ENCODE results near the gene MUC2. TPM values are rescaled to one million over a fixed set of nuclear protein-coding genes. Genes with fewer than 3 reads are reported as not detected.

MUC2 gene
- total RNA-seq, 1 donor from 2014 or later: 1.8 TPM

GRCh38 chr11:1087961-1088926, 13.6 kb downstream of the MUC2 start:
- no peak for DNase-seq

DNA sequence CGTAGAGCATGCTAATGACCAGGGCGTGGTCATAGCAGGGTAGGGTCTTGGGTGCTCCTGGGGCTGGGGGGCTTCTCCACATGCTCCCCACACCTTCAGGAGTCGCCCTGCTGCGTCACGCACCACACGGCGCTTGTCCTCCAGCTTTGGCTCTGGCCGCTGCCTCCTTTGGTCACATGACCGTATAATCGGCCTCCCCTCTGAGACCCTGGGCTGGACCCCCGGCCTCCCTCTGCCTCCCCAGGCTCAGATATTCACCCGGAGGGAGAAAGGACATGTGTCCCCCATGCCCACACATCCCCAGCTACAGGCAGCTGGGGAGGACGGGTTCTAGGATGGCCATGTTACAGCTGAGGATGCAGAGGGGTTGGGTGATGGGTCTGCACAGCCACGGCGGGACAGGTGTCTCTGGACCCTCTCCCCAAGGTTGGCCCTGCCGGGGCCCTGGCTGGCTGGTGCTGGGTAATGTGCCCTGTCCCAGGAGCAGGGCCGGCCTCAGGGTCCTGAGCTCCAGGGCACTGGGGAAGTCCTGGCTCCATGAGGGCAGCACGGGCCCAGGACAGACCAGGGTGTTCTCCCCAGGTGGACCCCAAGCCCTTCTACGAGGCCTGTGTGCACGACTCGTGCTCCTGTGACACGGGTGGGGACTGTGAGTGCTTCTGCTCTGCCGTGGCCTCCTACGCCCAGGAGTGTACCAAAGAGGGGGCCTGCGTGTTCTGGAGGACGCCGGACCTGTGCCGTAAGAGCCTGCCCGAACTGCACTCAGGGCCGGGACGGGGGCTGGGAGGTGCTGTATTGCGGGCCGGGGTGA, 14.5 kb downstream of the MUC2 start:
- no peak for DNase-seq

DNA sequence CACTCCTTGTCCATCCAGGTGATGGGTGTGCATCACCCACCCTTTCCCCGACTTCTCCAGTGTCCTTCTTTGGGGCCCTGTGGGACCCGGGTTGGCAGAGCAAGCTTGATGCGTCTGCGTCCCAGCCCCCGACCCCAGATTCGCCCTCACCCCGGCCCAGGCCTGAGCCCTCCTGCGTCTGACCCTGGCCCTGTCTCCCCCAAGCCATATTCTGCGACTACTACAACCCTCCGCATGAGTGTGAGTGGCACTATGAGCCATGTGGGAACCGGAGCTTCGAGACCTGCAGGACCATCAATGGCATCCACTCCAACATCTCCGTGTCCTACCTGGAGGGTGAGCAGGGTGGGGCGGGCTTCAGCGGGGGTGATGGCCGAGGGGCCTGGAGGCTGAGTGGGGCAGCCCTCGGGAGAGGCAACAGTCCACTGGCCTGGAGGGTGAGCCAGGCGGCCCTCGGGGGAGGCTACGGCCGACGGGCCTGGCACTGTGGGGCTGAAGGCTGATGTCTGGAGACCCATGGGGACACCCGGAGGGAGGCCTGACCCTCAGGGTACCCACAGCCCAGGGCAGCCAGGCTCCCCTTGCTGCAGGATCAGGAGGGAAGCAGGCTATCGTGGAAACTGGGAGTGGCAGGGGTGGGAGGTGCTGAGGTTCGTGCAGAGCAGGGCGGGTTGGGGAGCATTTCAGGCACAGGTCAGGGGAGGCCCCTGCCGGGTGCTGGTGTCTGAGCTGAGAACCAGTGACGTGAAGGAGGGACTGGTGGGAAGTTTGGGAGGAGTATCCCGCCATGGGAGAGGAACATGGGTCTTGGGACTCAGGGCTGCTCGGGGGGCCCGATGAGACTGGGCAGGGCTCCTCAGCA, 15.3 kb downstream of the MUC2 start:
- no peak for DNase-seq

DNA sequence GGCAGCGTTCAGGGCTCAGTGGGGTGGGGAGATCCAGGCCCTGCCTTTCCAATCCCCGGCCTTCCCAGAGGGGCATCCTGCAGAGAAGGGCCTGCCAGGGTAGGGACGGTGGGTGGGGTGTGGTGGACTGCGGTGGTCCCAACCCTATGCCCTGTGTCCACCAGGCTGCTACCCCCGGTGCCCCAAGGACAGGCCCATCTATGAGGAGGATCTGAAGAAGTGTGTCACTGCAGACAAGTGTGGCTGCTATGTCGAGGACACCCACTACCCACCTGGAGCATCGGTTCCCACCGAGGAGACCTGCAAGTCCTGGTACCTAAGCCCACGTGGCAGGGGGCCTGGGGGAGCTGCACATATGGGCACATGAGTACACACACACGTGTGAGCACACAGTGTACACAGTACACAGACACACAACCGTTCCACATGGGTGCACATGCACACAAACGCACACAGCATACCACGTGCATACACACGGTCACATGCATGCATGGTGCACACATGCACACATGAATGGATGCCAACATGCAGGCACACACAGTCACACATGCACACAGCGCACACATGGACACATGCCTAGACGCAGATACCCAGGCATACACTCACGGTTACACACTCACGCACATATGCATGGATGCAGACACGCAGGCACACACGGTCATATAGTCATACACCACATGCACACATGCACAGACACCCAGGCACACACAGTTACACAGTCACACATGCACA, 16.1 kb downstream of the MUC2 start:
- DNase-seq: no peak

DNA sequence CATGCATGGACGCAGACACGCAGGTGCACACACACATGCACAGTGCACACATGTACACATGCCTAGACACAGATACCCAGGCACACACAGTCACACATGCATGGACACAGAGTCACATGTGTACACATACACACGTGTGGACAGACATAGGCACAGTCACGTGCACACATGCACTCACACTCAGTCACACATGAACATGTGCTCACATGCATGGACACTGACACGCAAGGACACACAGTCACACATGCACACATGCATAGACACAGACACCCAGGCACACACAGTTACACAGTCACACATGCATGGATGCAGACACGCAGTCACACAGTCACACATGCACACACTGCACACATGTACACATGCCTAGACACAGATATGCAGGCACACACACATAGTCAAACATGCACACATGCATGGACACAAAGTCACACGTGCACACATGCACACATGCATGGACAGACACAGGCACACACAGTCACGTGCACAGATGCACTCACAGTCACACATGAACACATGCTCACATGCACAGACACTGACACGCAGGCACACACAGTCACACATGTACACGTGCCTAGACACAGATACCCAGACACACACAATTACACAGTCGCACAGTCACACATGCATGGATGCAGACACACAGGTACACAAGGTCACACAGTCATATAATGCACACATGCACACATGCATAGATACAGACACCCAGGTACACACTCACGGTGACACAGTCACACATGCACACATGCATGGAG, 16.8 kb downstream of the MUC2 start:
- DNase-seq: no peak

DNA sequence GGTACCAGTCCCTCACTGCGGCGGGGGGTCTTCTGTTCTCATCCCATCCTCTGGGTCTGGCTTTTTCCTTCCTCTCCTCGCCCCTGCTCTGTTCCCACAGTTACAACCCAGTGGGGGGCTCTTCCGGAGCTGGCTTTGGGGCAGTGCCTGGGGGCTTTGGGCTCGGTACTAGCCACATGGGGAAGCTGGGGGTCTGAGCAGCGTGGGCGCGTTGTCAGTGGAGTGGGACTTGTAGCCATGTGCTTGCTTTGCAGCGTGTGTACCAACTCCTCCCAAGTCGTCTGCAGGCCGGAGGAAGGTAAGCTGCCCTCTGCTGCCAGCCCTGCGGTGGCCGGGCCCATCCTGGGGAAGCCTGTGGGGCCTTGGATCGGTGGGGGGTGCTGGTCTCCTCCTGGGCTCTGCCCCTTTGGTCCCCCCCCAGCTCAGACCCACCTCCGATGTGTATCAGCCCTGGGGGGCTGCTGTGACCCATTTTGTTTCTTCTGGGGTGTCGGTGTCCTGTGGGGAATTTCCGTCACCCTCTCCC, 17.5 kb downstream of the MUC2 start:
- DNase-seq: no peak

DNA sequence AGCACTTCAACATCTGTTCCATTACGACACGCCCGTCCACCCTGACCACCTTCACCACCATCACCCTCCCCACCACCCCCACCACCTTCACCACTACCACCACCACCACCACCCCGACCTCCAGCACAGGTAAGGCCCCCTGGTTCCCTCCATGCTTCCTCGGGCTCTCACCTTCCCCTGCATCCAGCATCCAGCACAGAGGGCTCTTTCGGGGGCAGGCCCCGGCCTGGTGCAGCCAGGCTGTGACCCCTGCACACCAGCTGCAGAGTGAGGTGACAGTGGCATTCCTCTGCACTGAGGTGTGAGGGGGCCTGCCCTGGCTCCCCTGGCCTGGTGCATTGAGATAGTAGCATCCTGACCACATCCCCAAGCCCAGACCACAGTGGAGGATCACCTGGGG, 18.2 kb downstream of the MUC2 start:
- DNase-seq: no peak

- no peak for DNase-seq
These were observed 25.1 kb downstream of the MUC2 start for GRCh38 chr11:1099519-1100355.

DNA sequence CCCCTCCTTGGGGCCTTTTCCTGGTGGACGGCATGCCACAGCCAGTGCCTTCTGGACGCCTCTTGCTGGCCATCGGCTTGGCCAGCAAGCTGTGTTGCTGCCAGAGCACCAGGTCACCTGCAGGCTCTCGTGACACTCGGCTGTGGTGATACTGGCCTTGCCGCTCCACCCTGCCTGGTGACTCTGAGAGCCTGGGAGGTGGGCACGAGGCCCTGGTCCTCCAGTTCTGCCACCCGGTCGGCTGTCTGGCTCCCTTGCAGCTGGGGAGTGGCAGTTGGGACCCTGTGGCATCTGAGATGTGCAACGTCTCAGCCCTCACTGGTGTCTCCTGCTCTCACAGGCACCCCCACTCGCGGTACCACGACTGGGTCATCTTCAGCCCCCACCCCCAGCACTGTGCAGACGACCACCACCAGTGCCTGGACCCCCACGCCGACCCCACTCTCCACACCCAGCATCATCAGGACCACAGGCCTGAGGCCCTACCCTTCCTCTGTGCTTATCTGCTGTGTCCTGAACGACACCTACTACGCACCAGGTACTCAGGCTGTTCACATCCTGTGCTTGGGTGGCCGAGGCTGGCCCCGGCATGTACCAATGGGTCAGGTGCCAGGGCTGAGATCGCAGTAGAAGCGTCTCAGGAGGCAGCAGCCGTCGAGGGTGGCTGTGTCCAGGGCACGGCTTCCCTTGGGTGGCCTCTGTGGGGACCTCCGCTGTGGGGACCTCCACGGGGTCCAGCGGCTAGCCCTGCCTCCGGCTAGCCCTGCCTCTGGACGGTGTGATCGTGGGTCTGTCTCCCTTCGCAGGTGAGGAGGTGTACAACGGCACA, 26.0 kb downstream of the MUC2 start:
- no peak for DNase-seq

DNA sequence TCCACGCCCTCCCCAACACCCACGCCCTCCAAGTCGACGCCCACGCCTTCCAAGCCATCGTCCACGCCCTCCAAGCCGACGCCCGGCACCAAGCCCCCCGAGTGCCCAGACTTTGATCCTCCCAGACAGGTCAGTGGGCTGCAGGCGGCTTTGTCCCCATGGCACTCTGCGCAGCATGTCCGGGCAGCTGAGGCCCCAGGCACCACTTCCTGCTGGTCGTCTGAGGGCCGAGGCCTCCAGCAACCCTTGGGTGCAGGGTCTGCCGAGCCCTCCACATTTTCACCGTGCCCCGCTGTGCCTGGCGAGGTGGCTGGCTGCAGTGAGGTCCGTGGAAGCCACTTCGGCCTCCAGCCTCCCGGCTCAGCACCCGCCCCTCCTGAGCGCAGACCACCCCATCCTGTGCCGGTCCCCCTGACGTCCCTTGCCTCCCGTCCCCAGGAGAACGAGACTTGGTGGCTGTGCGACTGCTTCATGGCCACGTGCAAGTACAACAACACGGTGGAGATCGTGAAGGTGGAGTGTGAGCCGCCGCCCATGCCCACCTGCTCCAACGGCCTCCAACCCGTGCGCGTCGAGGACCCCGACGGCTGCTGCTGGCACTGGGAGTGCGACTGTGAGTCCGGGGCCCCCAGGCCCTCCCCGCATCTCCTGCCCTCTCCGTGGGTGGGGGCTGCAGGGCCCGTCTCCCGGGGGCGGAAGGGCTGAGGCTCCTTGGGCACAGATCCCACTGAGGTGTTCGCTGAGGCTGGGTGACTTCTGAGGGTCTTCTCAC, 26.8 kb downstream of the MUC2 start:
- no peak for DNase-seq

DNA sequence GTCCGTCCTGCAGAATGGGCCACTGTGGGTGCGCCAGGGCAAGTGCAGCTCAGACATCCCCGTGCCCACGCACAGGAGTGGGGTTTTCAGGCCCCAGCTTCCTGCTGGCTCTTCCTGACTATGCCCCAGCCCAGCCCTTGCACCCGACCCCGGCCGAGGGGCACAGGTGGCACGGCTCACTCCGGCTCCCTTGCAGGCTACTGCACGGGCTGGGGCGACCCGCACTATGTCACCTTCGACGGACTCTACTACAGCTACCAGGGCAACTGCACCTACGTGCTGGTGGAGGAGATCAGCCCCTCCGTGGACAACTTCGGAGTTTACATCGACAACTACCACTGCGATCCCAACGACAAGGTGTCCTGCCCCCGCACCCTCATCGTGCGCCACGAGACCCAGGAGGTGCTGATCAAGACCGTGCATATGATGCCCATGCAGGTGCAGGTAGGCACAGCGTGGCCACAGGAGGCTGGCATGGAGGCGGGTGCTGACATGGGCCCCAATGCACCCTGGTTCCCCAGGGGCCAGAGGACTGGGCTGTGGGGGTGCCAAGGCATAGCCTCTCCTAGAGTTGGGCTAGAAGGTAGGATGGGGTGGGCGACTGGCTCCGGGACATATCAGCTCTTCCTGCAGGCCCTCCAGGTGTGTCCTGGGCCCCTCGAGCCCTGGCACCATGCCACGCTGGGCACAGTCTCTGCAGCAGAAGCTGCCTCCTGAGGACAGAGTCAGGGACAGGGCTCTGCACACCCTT, 27.7 kb downstream of the MUC2 start:
- no peak for DNase-seq

GRCh38 chr11:1102996-1103395, 28.3 kb downstream of the MUC2 start:
- no peak for DNase-seq

DNA sequence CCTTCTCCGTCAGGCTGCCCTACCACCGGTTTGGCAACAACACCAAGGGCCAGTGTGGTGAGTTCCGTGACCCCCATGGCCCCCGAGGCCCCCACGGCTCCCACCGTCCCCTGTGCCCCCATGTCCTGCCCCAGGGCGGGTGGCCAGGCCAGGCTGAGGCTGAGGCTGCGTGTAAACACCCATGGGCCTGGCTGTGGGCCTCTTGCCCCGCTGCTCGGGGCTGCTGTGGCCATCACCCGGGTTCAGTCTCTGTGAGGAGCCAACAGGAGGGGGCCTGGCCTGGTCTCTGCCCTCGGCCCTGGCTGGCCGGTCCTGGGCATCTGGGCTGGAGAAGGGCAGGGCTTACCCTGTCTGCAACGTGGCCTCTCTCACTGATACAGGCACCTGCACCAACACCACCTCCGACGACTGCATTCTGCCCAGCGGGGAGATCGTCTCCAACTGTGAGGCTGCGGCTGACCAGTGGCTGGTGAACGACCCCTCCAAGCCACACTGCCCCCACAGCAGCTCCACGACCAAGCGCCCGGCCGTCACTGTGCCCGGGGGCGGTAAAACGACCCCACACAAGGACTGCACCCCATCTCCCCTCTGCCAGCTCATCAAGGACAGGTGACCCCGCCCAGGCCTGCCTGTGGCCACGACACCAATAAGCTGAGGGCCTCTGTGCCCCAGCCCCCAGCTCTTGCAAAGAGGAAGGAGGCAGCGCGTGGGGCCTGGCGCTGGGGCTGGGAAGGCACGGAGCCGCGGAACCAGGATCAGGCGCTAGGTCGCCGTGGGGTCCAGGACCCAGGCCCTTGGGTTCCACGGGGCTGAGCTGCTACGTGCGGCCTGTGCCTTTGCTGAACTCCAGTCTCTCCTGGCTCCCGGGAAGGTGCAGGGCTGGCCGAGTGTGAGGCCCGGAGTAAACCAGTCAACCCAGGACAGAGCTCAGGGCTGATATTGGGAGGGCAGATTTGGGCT, 29.0 kb downstream of the MUC2 start:
- DNase-seq: no peak

- no peak for DNase-seq
These were observed 29.9 kb downstream of the MUC2 start for GRCh38 chr11:1104411-1105182.

- no peak for DNase-seq
These were observed 30.5 kb downstream of the MUC2 start for GRCh38 chr11:1105183-1105565.
